Measurements from ENCODE around the gene RAD54L. TPM values are rescaled to one million over a fixed set of nuclear protein-coding genes. Genes with fewer than 3 reads are reported as not detected.
"Not testable (repeated sequence)": the region's sequence is repeated elsewhere in the genome, so short reads cannot be mapped to it uniquely, and the experiment has no call there.

Gene RAD54L
- total RNA-seq, 1 experiment from 2014 or later, result 10.3 TPM

GRCh38 chr1:46219551-46220520, 27.7 kb upstream of the RAD54L start:
- Histone ChIP-seq H3K27ac (no peak overlapping the region), H3K36me3 (no peaks in the 10 kb centered on the region), H3K4me1 (replicated peaks) (0 out of 2 replicates have a peak, but pooled peaks cover 7% of the 10 kb centered on the region), H3K27me3 (replicated peaks) (no peaks in the 10 kb centered on the region), H3K4me3 (no peak overlapping the region), H3K9me3 (replicated peaks) (no peaks in the 10 kb centered on the region)
- no peak for DNase-seq (ENCODE audit: low read depth in 1 of 2, low spot score in 2 of 2)

- H3K27me3 ChIP-seq (replicated peaks), result no peaks in the 10 kb centered on the region
- no peaks in the 10 kb centered on the region for H3K36me3 ChIP-seq
- no peak for DNase-seq (ENCODE audit: low read depth in 1 of 2, low spot score in 2 of 2)
- H3K27ac ChIP-seq, result no peak overlapping the region
- 0 out of 2 replicates have a peak, but pooled peaks cover 7% of the 10 kb centered on the region for H3K4me1 ChIP-seq (replicated peaks)
- no peaks in the 10 kb centered on the region for H3K9me3 ChIP-seq (replicated peaks)
- no peak overlapping the region for H3K4me3 ChIP-seq
Measured at GRCh38 chr1:46220808-46221207, 26.8 kb upstream of the RAD54L start.

GRCh38 chr1:46221749-46222148, 25.8 kb upstream of the RAD54L start:
- H3K4me1 ChIP-seq (replicated peaks), result 0 out of 2 replicates have a peak, but pooled peaks cover 7% of the 10 kb centered on the region
- no peaks in the 10 kb centered on the region for H3K36me3 ChIP-seq
- H3K9me3 ChIP-seq (replicated peaks), result no peaks in the 10 kb centered on the region
- no peak for DNase-seq (ENCODE audit: low read depth in 1 of 2, low spot score in 2 of 2)
- H3K4me3 ChIP-seq, result no peak overlapping the region
- no peak overlapping the region for H3K27ac ChIP-seq
- H3K27me3 ChIP-seq (replicated peaks), result no peaks in the 10 kb centered on the region

GRCh38 chr1:46223055-46223454, 24.5 kb upstream of the RAD54L start:
- H3K4me1 ChIP-seq (replicated peaks); H3K36me3 ChIP-seq; H3K4me3 ChIP-seq; H3K9me3 ChIP-seq (replicated peaks); DNase-seq (ENCODE audit: low read depth in 1 of 2, low spot score in 2 of 2); H3K27me3 ChIP-seq (replicated peaks); H3K27ac ChIP-seq: not testable (repeated sequence)

- Histone ChIP-seq H3K4me3 (no peak overlapping the region), H3K27ac (no peak overlapping the region), H3K27me3 (replicated peaks) (no peaks in the 10 kb centered on the region), H3K4me1 (replicated peaks) (0 out of 2 replicates have a peak, but pooled peaks cover 5% of the 10 kb centered on the region), H3K9me3 (replicated peaks) (no peaks in the 10 kb centered on the region), H3K36me3 (no peaks in the 10 kb centered on the region)
- DNase-seq (ENCODE audit: low read depth in 1 of 2, low spot score in 2 of 2), result peak; percentile 61 to 73
Measured at GRCh38 chr1:46223472-46223943, 24.1 kb upstream of the RAD54L start.

GRCh38 chr1:46224966-46225365, 22.6 kb upstream of the RAD54L start:
- DNase-seq (ENCODE audit: low read depth in 1 of 2, low spot score in 2 of 2), result no peak
- Histone ChIP-seq H3K27me3 (replicated peaks) (no peaks in the 10 kb centered on the region), H3K27ac (no peak overlapping the region), H3K4me3 (no peak overlapping the region), H3K4me1 (replicated peaks) (0 out of 2 replicates have a peak, but pooled peaks cover 3% of the 10 kb centered on the region), H3K36me3 (no peaks in the 10 kb centered on the region), H3K9me3 (replicated peaks) (no peaks in the 10 kb centered on the region)

- not testable (repeated sequence) for H3K36me3 ChIP-seq; H3K4me3 ChIP-seq; H3K9me3 ChIP-seq (replicated peaks); H3K27ac ChIP-seq; H3K27me3 ChIP-seq (replicated peaks); DNase-seq (ENCODE audit: low read depth in 1 of 2, low spot score in 2 of 2); H3K4me1 ChIP-seq (replicated peaks)
Measured at GRCh38 chr1:46231231-46231630, 16.3 kb upstream of the RAD54L start.

GRCh38 chr1:46236882-46237281, 10.7 kb upstream of the RAD54L start:
- DNase-seq (ENCODE audit: low read depth in 1 of 2, low spot score in 2 of 2), result no peak
- no peaks in the 10 kb centered on the region for H3K4me1 ChIP-seq (replicated peaks)
- no peaks in the 10 kb centered on the region for H3K9me3 ChIP-seq (replicated peaks)

GRCh38 chr1:46238865-46239264, 8.7 kb upstream of the RAD54L start:
- H3K27ac ChIP-seq; H3K4me1 ChIP-seq (replicated peaks); DNase-seq (ENCODE audit: low read depth in 1 of 2, low spot score in 2 of 2); H3K27me3 ChIP-seq (replicated peaks); H3K4me3 ChIP-seq; H3K36me3 ChIP-seq; H3K9me3 ChIP-seq (replicated peaks): not testable (repeated sequence)

More at GRCh38 chr1:46236882-46237281, 10.7 kb upstream of the RAD54L start:
- Histone ChIP-seq H3K27me3 (replicated peaks) (no peaks in the 10 kb centered on the region), H3K27ac (no peak overlapping the region), H3K4me3 (no peak overlapping the region), H3K36me3 (no peaks in the 10 kb centered on the region)

GRCh38 chr1:46241733-46242132, 5.8 kb upstream of the RAD54L start:
- H3K36me3 ChIP-seq; H3K4me3 ChIP-seq; H3K27me3 ChIP-seq (replicated peaks); H3K4me1 ChIP-seq (replicated peaks); DNase-seq (ENCODE audit: low read depth in 1 of 2, low spot score in 2 of 2); H3K9me3 ChIP-seq (replicated peaks); H3K27ac ChIP-seq: not testable (repeated sequence)

GRCh38 chr1:46242918-46243317, 4.6 kb upstream of the RAD54L start:
- Histone ChIP-seq H3K4me3 (no peak overlapping the region), H3K4me1 (replicated peaks) (peaks cover 7% of the 10 kb centered on the region), H3K27me3 (replicated peaks) (no peaks in the 10 kb centered on the region), H3K27ac (no peak overlapping the region), H3K36me3 (no peaks in the 10 kb centered on the region), H3K9me3 (replicated peaks) (no peaks in the 10 kb centered on the region)
- no peak for DNase-seq (ENCODE audit: low read depth in 1 of 2, low spot score in 2 of 2)

GRCh38 chr1:46243831-46244230, 3.7 kb upstream of the RAD54L start:
- peaks cover 15% of the 10 kb centered on the region for H3K4me1 ChIP-seq (replicated peaks)
- not testable (repeated sequence) for H3K36me3 ChIP-seq; DNase-seq (ENCODE audit: low read depth in 1 of 2, low spot score in 2 of 2); H3K9me3 ChIP-seq (replicated peaks); H3K27ac ChIP-seq; H3K27me3 ChIP-seq (replicated peaks); H3K4me3 ChIP-seq

GRCh38 chr1:46244656-46245371, 2.7 kb upstream of the RAD54L start:
- H3K4me1 ChIP-seq (replicated peaks), result peaks cover 21% of the 10 kb centered on the region
- no peaks in the 10 kb centered on the region for H3K27me3 ChIP-seq (replicated peaks)
- no peak overlapping the region for H3K27ac ChIP-seq
- peaks cover 11% of the 10 kb centered on the region for H3K36me3 ChIP-seq
- H3K4me3 ChIP-seq, result no peak overlapping the region
- DNase-seq (ENCODE audit: low read depth in 1 of 2, low spot score in 2 of 2), result peak in 1 of 2 experiments; percentile 19
- no peaks in the 10 kb centered on the region for H3K9me3 ChIP-seq (replicated peaks)

GRCh38 chr1:46246136-46246535, 1.4 kb upstream of the RAD54L start:
- H3K4me3 ChIP-seq; H3K27me3 ChIP-seq (replicated peaks); H3K9me3 ChIP-seq (replicated peaks); DNase-seq (ENCODE audit: low read depth in 1 of 2, low spot score in 2 of 2); H3K27ac ChIP-seq: not testable (repeated sequence)
- peaks cover 22% of the 10 kb centered on the region for H3K36me3 ChIP-seq
- peaks cover 21% of the 10 kb centered on the region for H3K4me1 ChIP-seq (replicated peaks)
